ENCODE measurements around the gene SIGLEC5. TPM values are rescaled to one million over a fixed set of nuclear protein-coding genes. Genes with fewer than 3 reads are reported as not detected.

The SIGLEC5 gene
- total and polyA plus RNA-seq, 4 donors: 0.42 to 0.70 TPM; not detected in 2

- Histone ChIP-seq H3K4me1 (ENCODE audit: control insufficient read depth in 4 of 4, insufficient read depth in 4 of 4, low read length in 3 of 4) (no peaks in the 10 kb centered on the region), H3K27ac (ENCODE audit: low read depth in 1 of 2, low read length in 2 of 2) (no peak overlapping the region), H3K9me3 (ENCODE audit: control insufficient read depth in 4 of 4, low read length in 3 of 4) (peaks cover 0 to 6% (median 3%) of the 10 kb centered on the region in 4 donors), H3K4me3 (ENCODE audit: low read depth in 1 of 3, low read length in 3 of 3) (no peak overlapping the region), H3K36me3 (ENCODE audit: control insufficient read depth in 4 of 4, insufficient read depth in 3 of 4, low read depth in 1 of 4, low read length in 3 of 4) (no peaks in the 10 kb centered on the region), H3K9ac (ENCODE audit: low read depth in 1 of 2, low read length in 2 of 2) (no peak overlapping the region), H3K27me3 (ENCODE audit: control insufficient read depth in 4 of 4, insufficient read depth in 4 of 4, low read length in 3 of 4) (no peaks in the 10 kb centered on the region)
- 94% methylated on average over 20 of the region's 20 CpGs for WGBS
- TF ChIP-seq YY1 (IDR thresholded peaks at IDR 0.05) (no peak), RXRA (IDR thresholded peaks at IDR 0.05) (no peak), TAF1 (conservative IDR thresholded peaks at IDR 0.05) (no peak), ZBTB33 (IDR thresholded peaks at IDR 0.05) (no peak), HNF4G (IDR thresholded peaks at IDR 0.05) (no peak), FOXA2 (IDR thresholded peaks at IDR 0.05) (no peak), CTCF (IDR thresholded peaks at IDR 0.05; ENCODE audit: low read depth, low read length, missing input control) (no peak), REST (IDR thresholded peaks at IDR 0.05) (no peak), JUND (IDR thresholded peaks at IDR 0.05) (no peak), RAD21 (IDR thresholded peaks at IDR 0.05) (no peak), FOXA1 (IDR thresholded peaks at IDR 0.05) (no peak), NR2F2 (IDR thresholded peaks at IDR 0.05) (no peak), GABPA (IDR thresholded peaks at IDR 0.05 in 1 of 2, conservative IDR thresholded peaks at IDR 0.05 in 1 of 2) (no peak), HNF4A (conservative IDR thresholded peaks at IDR 0.05) (no peak), ATF3 (IDR thresholded peaks at IDR 0.05) (no peak), SP1 (IDR thresholded peaks at IDR 0.05) (no peak)
- DNase-seq (ENCODE audit: low spot score): no peak
Measured at GRCh38 chr19:51602189-51602854, 27.9 kb downstream of the SIGLEC5 start.
